Colonic mucosa (tissue), 4 donors: Measurements from ENCODE around the gene NELFA. TPM values are rescaled to one million over a fixed set of nuclear protein-coding genes. Genes with fewer than 3 reads are reported as not detected.
A peak's percentile ranks its signal among the peaks of the same experiment; 100 is the strongest.
"Not testable (repeated sequence)": the region's sequence is repeated elsewhere in the genome, so short reads cannot be mapped to it uniquely, and the experiment has no call there.

Source experiments
- DNase-seq: peaks from one replicate; pipeline ENCODE4 v3.0.0-alpha.2; 2020
- H3K27ac ChIP-seq: fragments of 200-600 bp; one replicate; pipeline ENCODE4 v1.8.0; 2021
- H3K27me3 ChIP-seq: fragments of 200-600 bp; one replicate; pipeline ENCODE4 v1.8.0; 2021
- H3K36me3 ChIP-seq: fragments of 200-600 bp; one replicate; pipeline ENCODE4 v1.8.0; 2021
- H3K4me1 ChIP-seq: fragments of 200-600 bp; one replicate; pipeline ENCODE4 v1.8.0; 2021; ENCODE audit warnings: mild to moderate bottlenecking
- H3K4me3 ChIP-seq: fragments of 200-600 bp; one replicate; pipeline ENCODE4 v1.8.0; 2021
- H3K9ac ChIP-seq, 2 donors: one replicate each; pipeline ENCODE4 v1.7.0; 2013; ENCODE audit warnings: control low read depth in 2 of 2, low read depth in 2 of 2, low read length in 2 of 2
- H3K9me3 ChIP-seq: fragments of 200-600 bp; one replicate; pipeline ENCODE4 v1.8.0; 2021
- CTCF ChIP-seq: fragments of 200-600 bp; IDR thresholded peaks from one replicate; pipeline ENCODE4 v1.8.0; 2022; ENCODE audit warnings: antibody characterized with exemption, mild to moderate bottlenecking
- intact Hi-C: fragments of 100-400 bp; cut with DNase I; formaldehyde crosslinking; loops from one replicate; pipeline ENCODE4 v1.14.1; 2022
- total RNA-seq, 2 donors: library from RNA; stranded (reverse); fragmentation: NEBNext Ultra II Directional in 1 of 2; extraction: Animal tissue kit (Norgen Biotek cat#: 25700) in 1 of 2; gene quantifications; one replicate each; pipeline ENCODE4 v1.2.1, GENCODE V29; 2021
- donor health status: healthy.
- donor health status: DM: no; HTN: no; CAD: no.
- donor health status: DM: no; HTN: no; CAD: no.

NELFA gene
- total RNA-seq, 2 donors from 2014 or later, result 25.7 to 41.5 TPM

DNA sequence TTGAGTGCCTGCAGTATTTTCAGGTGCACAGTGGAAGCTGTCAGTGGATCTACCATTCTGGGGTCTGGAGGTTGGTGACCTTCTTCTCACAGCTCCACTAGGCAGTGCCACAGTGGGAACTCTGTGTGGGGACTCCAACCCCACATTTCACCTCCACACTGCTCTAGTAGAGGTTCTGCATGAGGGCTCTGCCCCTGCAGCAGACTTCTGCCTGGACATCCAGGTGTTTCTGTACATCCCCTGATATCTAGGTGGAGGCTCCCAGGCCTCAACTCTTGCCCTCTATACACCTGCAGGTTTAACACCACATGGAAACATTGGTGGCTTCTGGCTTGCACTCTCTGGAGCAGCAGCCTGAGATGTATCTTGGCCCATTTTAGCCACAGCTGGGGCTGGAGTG is 17.0 kb upstream of the NELFA start:
- TF ChIP-seq CTCF, result no peak
- H3K27me3 ChIP-seq, result no peaks in the 10 kb centered on the region
- no peaks in the 10 kb centered on the region for H3K36me3 ChIP-seq
- intact Hi-C loops, result no loop called here
- no peak overlapping the region for H3K9ac ChIP-seq
- no peaks in the 10 kb centered on the region for H3K4me1 ChIP-seq
- no peak overlapping the region for H3K27ac ChIP-seq
- H3K4me3 ChIP-seq, result no peak overlapping the region
- H3K9me3 ChIP-seq, result no peaks in the 10 kb centered on the region
- DNase-seq, result no peak

DNA sequence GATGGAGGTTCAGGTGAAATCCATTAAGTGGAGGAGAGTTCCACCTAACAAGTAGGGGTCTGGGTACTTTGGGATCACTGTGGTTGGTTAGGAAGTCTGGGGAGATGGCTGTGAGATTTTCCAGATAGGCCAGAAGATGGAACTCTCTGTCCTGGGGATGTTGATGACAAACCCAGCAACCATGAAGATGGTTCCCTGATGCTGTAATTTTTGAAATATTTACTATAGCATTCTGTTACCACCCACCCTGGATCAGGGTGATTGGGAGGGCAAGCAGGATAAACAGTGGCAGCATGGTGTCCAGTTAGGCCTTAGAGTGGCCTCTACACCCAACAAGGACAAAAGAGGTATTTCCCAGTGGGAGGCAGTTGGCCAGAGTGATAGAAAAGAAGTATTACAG is 15.9 kb upstream of the NELFA start:
- DNase-seq, result no peak
- H3K27me3 ChIP-seq, result no peaks in the 10 kb centered on the region
- H3K4me3 ChIP-seq, result no peak overlapping the region
- no peaks in the 10 kb centered on the region for H3K9me3 ChIP-seq
- H3K27ac ChIP-seq, result no peak overlapping the region
- no peak overlapping the region for H3K9ac ChIP-seq
- no peak for TF ChIP-seq CTCF
- H3K4me1 ChIP-seq, result no peaks in the 10 kb centered on the region
- intact Hi-C loops, result no loop called here
- H3K36me3 ChIP-seq, result no peaks in the 10 kb centered on the region

DNA sequence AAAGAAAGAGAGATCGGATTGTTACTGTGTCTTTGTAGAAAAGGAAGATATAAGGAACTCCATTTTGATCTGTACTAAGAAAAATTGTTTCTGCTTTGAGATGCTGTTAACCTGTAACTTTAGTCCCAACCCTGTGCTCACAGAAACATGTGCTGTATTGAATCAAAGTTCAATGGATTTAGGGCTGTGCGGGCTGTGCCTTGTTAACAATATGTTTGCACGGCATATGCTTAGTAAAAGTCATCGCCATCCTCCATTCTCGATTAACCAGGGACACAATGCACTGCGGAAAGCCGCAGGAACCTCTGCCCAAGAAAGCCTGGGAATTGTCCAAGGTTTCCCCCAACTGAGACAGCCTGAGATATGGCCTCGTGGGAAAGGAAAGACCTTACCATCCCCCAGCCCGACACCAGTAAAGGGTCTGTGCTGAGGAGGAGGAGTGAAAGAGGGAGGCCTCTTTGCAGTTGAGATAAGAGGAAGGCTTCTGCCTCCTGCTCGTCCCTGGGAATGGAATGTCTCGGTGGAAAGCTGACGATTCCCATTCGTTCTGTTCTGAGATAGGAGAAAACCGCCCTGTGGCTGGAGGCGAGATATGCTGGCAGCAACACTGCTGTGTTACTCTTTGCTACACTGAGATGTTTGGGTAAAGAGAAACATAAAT is 12.7 kb upstream of the NELFA start:
- DNase-seq, H3K4me3 ChIP-seq, H3K27me3 ChIP-seq, H3K36me3 ChIP-seq, H3K27ac ChIP-seq, H3K9ac ChIP-seq, H3K4me1 ChIP-seq, H3K9me3 ChIP-seq, intact Hi-C loops: not testable (repeated sequence)

DNA sequence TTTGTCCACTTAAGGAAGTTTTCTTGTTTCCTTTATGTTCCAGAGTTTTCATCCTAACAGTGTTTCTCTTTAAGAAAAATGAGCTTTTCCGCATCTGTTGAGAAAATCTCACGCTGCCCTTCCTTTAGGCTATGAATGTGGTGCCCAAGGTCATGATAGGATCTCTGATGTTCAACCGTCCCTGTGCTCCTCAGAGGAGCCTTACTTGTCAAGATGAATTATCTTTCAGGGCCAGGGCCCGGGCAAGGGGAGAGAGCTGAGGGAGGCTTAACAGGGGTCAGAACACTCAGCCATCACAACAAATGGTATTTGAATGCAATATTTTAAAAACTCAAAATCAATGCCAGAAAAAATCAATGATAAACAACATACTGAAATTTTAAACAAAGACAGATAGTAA is 6.2 kb upstream of the NELFA start:
- no peaks in the 10 kb centered on the region for H3K4me1 ChIP-seq
- H3K27ac ChIP-seq, result no peak overlapping the region
- H3K36me3 ChIP-seq, result no peaks in the 10 kb centered on the region
- DNase-seq, result no peak
- H3K9me3 ChIP-seq, result no peaks in the 10 kb centered on the region
- intact Hi-C loops, result no loop called here
- H3K9ac ChIP-seq, result no peak overlapping the region
- H3K27me3 ChIP-seq, result no peaks in the 10 kb centered on the region
- H3K4me3 ChIP-seq, result no peak overlapping the region
- TF ChIP-seq CTCF, result no peak

DNA sequence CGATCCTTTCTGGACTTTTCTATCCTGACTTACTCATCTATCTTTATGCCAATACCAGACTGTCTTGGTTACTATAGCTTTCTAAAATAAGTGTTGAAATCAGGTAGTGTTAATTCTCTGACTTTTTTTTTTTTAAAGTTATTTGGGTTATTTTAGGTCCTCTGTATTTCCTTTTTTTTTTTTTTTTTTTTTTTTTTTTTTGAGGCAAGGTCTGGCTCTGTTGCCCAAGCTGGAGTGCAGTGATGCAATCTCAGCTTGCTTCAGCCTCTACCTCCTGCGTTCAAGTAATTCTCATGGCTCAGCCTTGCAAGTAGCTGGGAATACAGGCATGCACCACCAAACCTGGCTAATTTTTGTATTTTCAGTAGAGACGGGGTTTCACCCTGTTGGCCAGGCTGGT is 2.8 kb upstream of the NELFA start:
- H3K36me3 ChIP-seq, result no peaks in the 10 kb centered on the region
- no peak for DNase-seq
- H3K4me3 ChIP-seq, result no peak overlapping the region
- H3K27me3 ChIP-seq, result no peaks in the 10 kb centered on the region
- no peak overlapping the region for H3K27ac ChIP-seq
- H3K9me3 ChIP-seq, result no peaks in the 10 kb centered on the region
- no peak for TF ChIP-seq CTCF
- H3K9ac ChIP-seq, result no peak overlapping the region
- H3K4me1 ChIP-seq, result no peaks in the 10 kb centered on the region
- intact Hi-C loops, result no loop called here

- Histone ChIP-seq H3K4me3 (peak overlapping the region; percentile 87), H3K9me3 (no peaks in the 10 kb centered on the region), H3K9ac (peak overlapping the region; percentile 83 to 84), H3K27ac (peak overlapping the region; percentile 97), H3K36me3 (no peaks in the 10 kb centered on the region), H3K4me1 (no peaks in the 10 kb centered on the region), H3K27me3 (no peaks in the 10 kb centered on the region)
- intact Hi-C loops, result loop anchor here (10.0 kb wide), 1 partner anchor 165 kb away; no protein-coding TSS in a partner anchor
- no peak for TF ChIP-seq CTCF
- peak; percentile 73 for DNase-seq
Measured at GRCh38 chr4:2009651-2010233, 968 bp upstream of the NELFA start.
